PC-9 (cell line): ENCODE results near the gene ITPKB. TPM values are rescaled to one million over a fixed set of nuclear protein-coding genes. Genes with fewer than 3 reads are reported as not detected.

Experiments used
- BruUV-seq: library from RNA; stranded (reverse); fragments of 400-500 nt; replicated peaks from 2 replicates; lab custom pipeline; 2021; lab: Mats Ljungman, UMichigan
- CTCF ChIA-PET: fragments of 300-600 bp; sonication (Branson Sonifier 250); formaldehyde crosslinking; loops from one replicate; lab custom pipeline; 2022; ENCODE audit warnings: antibody characterized with exemption; lab: Charles Lee
- POLR2A ChIA-PET: fragments of 300-600 bp; sonication (Branson Sonifier 250); formaldehyde crosslinking; loops from one replicate; lab custom pipeline; 2022; ENCODE audit warnings: antibody characterized with exemption; ENCODE audit not compliant: unreplicated experiment; lab: Charles Lee
- DNase-seq, 2 experiments: peaks; one replicate each; pipeline versions ENCODE4 v3.0.0 to v3.0.0-alpha.2; 2015 to 2022; ENCODE audit warnings: mixed read lengths in 1 of 2
- H2AFZ ChIP-seq: fragments of 200-600 bp; sonication (generic); 2 replicates; pipeline ENCODE4 v1.8.1; 2017; ENCODE audit warnings: antibody characterized with exemption
- H3F3A ChIP-seq: fragments of 200-600 bp; sonication (generic); 2 replicates; pipeline ENCODE4 v1.8.1; 2017; ENCODE audit warnings: antibody characterized with exemption, mild to moderate bottlenecking, low read depth; ENCODE audit not compliant: insufficient read depth
- H3K27ac ChIP-seq: fragments of 200-600 bp; sonication (generic); 2 replicates; pipeline ENCODE4 v1.6.1; 2016; ENCODE audit warnings: mixed run types
- H3K27me3 ChIP-seq: fragments of 200-600 bp; sonication (generic); 2 replicates; pipeline ENCODE4 v1.6.1; 2016; ENCODE audit warnings: low read depth, mixed run types; ENCODE audit not compliant: insufficient read depth
- H3K36me3 ChIP-seq: fragments of 200-600 bp; sonication (generic); 2 replicates; pipeline ENCODE4 v1.6.1; 2016; ENCODE audit warnings: low read depth, mixed run types
- H3K4me1 ChIP-seq: fragments of 200-600 bp; sonication (generic); replicated peaks from 2 replicates; pipeline ENCODE4 v1.6.1; 2016; ENCODE audit warnings: mixed run types; ENCODE audit not compliant: insufficient read depth
- H3K4me2 ChIP-seq: fragments of 200-600 bp; sonication (generic); 2 replicates; pipeline ENCODE4 v1.6.1; 2017; ENCODE audit warnings: mixed run types
- H3K4me3 ChIP-seq: fragments of 200-600 bp; sonication (generic); 2 replicates; pipeline ENCODE4 v1.6.1; 2016; ENCODE audit warnings: mixed run types
- H3K79me2 ChIP-seq: fragments of 200-600 bp; sonication (generic); 2 replicates; pipeline ENCODE4 v1.6.1; 2017; ENCODE audit warnings: low read depth, mixed run types
- H3K9me2 ChIP-seq: fragments of 200-600 bp; sonication (generic); 2 replicates; pipeline ENCODE4 v1.8.1; 2017; ENCODE audit warnings: mild to moderate bottlenecking; ENCODE audit not compliant: insufficient read depth
- H3K9me3 ChIP-seq: fragments of 200-600 bp; sonication (generic); 2 replicates; pipeline ENCODE4 v1.8.1; 2016; ENCODE audit warnings: low read depth; ENCODE audit not compliant: insufficient read depth
- H4K20me1 ChIP-seq: fragments of 200-600 bp; sonication (generic); 2 replicates; pipeline ENCODE4 v1.8.1; 2017; ENCODE audit not compliant: insufficient read depth
- CTCF ChIP-seq: fragments of 200-600 bp; sonication (generic); conservative IDR thresholded peaks from 2 replicates; pipeline ENCODE4 v1.6.1; 2017; ENCODE audit warnings: mixed run types, antibody characterized with exemption, mild to moderate bottlenecking, moderate library complexity
- EZH2 ChIP-seq: fragments of 200-600 bp; sonication (generic); IDR thresholded peaks from 2 replicates; pipeline ENCODE4 v1.8.0; 2017; ENCODE audit warnings: antibody characterized with exemption, low read depth
- intact Hi-C: fragments of 100-400 bp; cut with micrococcal nuclease; formaldehyde crosslinking; loops from one replicate; pipeline ENCODE4 v1.10.0; 2022; ENCODE audit not compliant: unreplicated experiment
- total RNA-seq: library from RNA; stranded (reverse); gene quantifications from 2 replicates; pipeline ENCODE4 v1.2.3, GENCODE V29; 2021

Gene ITPKB
- total RNA-seq, 1 experiment from 2014 or later = 13.4 TPM

GRCh38 chr1:226763905-226764264, 24.8 kb upstream of the ITPKB start:
- Histone ChIP-seq H3F3A (no peaks in the 10 kb centered on the region; the same call in 1 of the 2 replicates), H3K4me3 (no peak overlapping the region), H3K27ac (no peak overlapping the region), H3K27me3 (no peaks in the 10 kb centered on the region), H3K36me3 (no peaks in the 10 kb centered on the region), H2AFZ (no peak overlapping the region), H3K4me2 (no peak overlapping the region), H3K79me2 (no peaks in the 10 kb centered on the region), H3K9me2 (no peaks in the 10 kb centered on the region), H4K20me1 (no peaks in the 10 kb centered on the region), H3K9me3 (no peaks in the 10 kb centered on the region), H3K4me1 (peaks cover 7% of the 10 kb centered on the region)
- POLR2A ChIA-PET = no interaction called here
- intact Hi-C loops = no loop called here
- DNase-seq = peak; percentile 44 to 49
- no TSS peak for BruUV-seq
- TF ChIP-seq CTCF (no peak), EZH2 (no peak)
- CTCF ChIA-PET = no interaction called here

- Histone ChIP-seq H3K4me2 (no peak overlapping the region), H3K27me3 (no peaks in the 10 kb centered on the region), H3K9me3 (no peaks in the 10 kb centered on the region), H3K79me2 (no peaks in the 10 kb centered on the region), H3F3A (no peaks in the 10 kb centered on the region; the same call in 1 of the 2 replicates), H3K4me3 (no peak overlapping the region), H3K27ac (no peak overlapping the region), H4K20me1 (no peaks in the 10 kb centered on the region), H3K36me3 (no peaks in the 10 kb centered on the region), H2AFZ (no peak overlapping the region), H3K9me2 (no peaks in the 10 kb centered on the region), H3K4me1 (peaks cover 7% of the 10 kb centered on the region)
- no peak for TF ChIP-seq CTCF
- TF ChIP-seq EZH2 = no peak
- CTCF ChIA-PET = no interaction called here
- DNase-seq = no peak
- POLR2A ChIA-PET = no interaction called here
- BruUV-seq = no TSS peak
- intact Hi-C loops = no loop called here
Measured at GRCh38 chr1:226762988-226763904, 24.2 kb upstream of the ITPKB start.

GRCh38 chr1:226762055-226762454, 23.0 kb upstream of the ITPKB start:
- ChIA-PET POLR2A (no interaction called here), CTCF (no interaction called here)
- Histone ChIP-seq H3F3A (no peaks in the 10 kb centered on the region; the same call in 1 of the 2 replicates), H3K27me3 (no peaks in the 10 kb centered on the region), H2AFZ (no peak overlapping the region), H3K4me3 (no peak overlapping the region), H3K36me3 (no peaks in the 10 kb centered on the region), H4K20me1 (no peaks in the 10 kb centered on the region), H3K79me2 (no peaks in the 10 kb centered on the region), H3K4me2 (no peak overlapping the region), H3K9me3 (no peaks in the 10 kb centered on the region), H3K4me1 (peaks cover 7% of the 10 kb centered on the region), H3K27ac (no peak overlapping the region), H3K9me2 (no peaks in the 10 kb centered on the region)
- DNase-seq = no peak
- TF ChIP-seq CTCF (no peak), EZH2 (no peak)
- intact Hi-C loops = no loop called here
- BruUV-seq = no TSS peak
